Activated naive CD4-positive, alpha-beta T cell treated with Interleukin-2 at 50 U/mL for 16 hours (primary cell): ENCODE data around the gene B3GNT8.
"Not testable (repeated sequence)": the region's sequence is repeated elsewhere in the genome, so short reads cannot be mapped to it uniquely, and the experiment has no call there.

ENCODE experiments used
- DNase-seq: peaks from one replicate; pipeline ENCODE4 v3.0.0-alpha.2; 2020

Gene B3GNT8

GRCh38 chr19:41381536-41381935, 45.6 kb downstream of the B3GNT8 start:
- not testable (repeated sequence) for DNase-seq

- no peak for DNase-seq
Measured at GRCh38 chr19:41377977-41378709, 49.0 kb downstream of the B3GNT8 start.

GRCh38 chr19:41376998-41377365, 50.2 kb downstream of the B3GNT8 start:
- DNase-seq: peak; percentile 49

GRCh38 chr19:41376241-41376997, 50.8 kb downstream of the B3GNT8 start, which contains the start of gene TMEM91:
TSS of gene TMEM91 (plus strand) at chr19:41376533. CDS start at chr19:41378310, 1,777 bp downstream.
- DNase-seq: peak; percentile 17
